Measurements from ENCODE around the gene MRPL14.

GRCh38 chr6:44064948-44065272 is 62.3 kb downstream of the MRPL14 start:
- TF ChIP-seq POLR2AphosphoS5 (IDR thresholded peaks at IDR 0.05; ENCODE audit: insufficient read depth in 1 of 2, low read depth in 1 of 2) (no peak), CTCF (IDR thresholded peaks at IDR 0.05) (no peak), POLR2A (IDR thresholded peaks at IDR 0.05) (no peak)
